Measurements from ENCODE around the gene SIPA1L3. TPM values are rescaled to one million over a fixed set of nuclear protein-coding genes. Genes with fewer than 3 reads are reported as not detected.
"Not testable (repeated sequence)": the region's sequence is repeated elsewhere in the genome, so short reads cannot be mapped to it uniquely, and the experiment has no call there.

The SIPA1L3 gene
- total RNA-seq, 1 donor from 2014 or later = 8.8 TPM

GRCh38 chr19:38024992-38025908, 118.2 kb downstream of the SIPA1L3 start:
- Histone ChIP-seq H3K9me3 (replicated peaks) (no peaks in the 10 kb centered on the region), H3K27me3 (ENCODE audit: low read depth) (no peaks in the 10 kb centered on the region), H3K4me1 (peaks cover 13% of the 10 kb centered on the region), H3K4me3 (no peak overlapping the region), H3K27ac (replicated peaks) (no peak overlapping the region), H3K36me3 (no peaks in the 10 kb centered on the region)
- DNase-seq = no peak
- TF ChIP-seq, protein P1, sequence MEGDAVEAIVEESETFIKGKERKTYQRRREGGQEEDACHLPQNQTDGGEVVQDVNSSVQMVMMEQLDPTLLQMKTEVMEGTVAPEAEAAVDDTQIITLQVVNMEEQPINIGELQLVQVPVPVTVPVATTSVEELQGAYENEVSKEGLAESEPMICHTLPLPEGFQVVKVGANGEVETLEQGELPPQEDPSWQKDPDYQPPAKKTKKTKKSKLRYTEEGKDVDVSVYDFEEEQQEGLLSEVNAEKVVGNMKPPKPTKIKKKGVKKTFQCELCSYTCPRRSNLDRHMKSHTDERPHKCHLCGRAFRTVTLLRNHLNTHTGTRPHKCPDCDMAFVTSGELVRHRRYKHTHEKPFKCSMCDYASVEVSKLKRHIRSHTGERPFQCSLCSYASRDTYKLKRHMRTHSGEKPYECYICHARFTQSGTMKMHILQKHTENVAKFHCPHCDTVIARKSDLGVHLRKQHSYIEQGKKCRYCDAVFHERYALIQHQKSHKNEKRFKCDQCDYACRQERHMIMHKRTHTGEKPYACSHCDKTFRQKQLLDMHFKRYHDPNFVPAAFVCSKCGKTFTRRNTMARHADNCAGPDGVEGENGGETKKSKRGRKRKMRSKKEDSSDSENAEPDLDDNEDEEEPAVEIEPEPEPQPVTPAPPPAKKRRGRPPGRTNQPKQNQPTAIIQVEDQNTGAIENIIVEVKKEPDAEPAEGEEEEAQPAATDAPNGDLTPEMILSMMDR (IDR thresholded peaks at IDR 0.05; ENCODE audit: borderline replicate concordance) = no peak
- intact Hi-C loops (cut with micrococcal nuclease) = no loop called here

- Histone ChIP-seq H3K4me3 (no peak overlapping the region), H3K9me3 (replicated peaks) (no peaks in the 10 kb centered on the region), H3K36me3 (peaks cover 3% of the 10 kb centered on the region), H3K4me1 (peaks cover 13% of the 10 kb centered on the region), H3K27me3 (ENCODE audit: low read depth) (no peaks in the 10 kb centered on the region), H3K27ac (replicated peaks) (no peak overlapping the region)
- no peak for DNase-seq
- TF ChIP-seq, protein P1 (IDR thresholded peaks at IDR 0.05; ENCODE audit: borderline replicate concordance) = no peak
- intact Hi-C loops (cut with micrococcal nuclease) = no loop called here
These were observed 118.9 kb downstream of the SIPA1L3 start for GRCh38 chr19:38025909-38026307.

DNA sequence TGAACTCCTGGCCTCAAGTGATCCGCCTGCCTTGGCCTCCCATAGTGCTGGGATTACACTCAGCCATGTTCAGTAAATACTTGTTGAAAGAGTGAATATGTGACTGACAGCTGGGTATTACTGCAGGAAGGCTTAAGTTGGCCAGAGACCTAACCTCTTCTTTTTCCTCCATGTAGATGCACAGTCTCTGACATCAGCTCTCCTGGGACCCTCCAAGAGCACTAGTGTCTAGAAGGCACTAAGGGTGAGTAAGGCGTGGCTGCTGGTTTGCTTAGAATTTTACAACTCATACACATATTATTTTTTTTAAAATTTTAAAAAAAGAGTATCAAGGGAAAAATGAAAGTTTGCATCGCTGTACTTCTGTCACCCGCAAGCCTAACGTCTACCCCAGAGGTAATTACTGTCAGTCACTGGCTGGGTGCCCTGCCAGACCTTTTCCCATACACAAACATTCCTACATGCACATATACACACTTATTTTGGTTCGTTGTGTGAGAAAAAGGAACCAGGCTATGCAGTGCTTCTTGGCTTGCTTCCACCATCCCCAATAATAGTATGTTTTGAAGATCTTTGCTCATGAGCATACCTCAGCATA, 122.0 kb downstream of the SIPA1L3 start:
- no peak for DNase-seq
- Histone ChIP-seq H3K27ac (replicated peaks) (no peak overlapping the region), H3K4me3 (no peak overlapping the region), H3K4me1 (no peaks in the 10 kb centered on the region), H3K36me3 (peaks cover 4% of the 10 kb centered on the region), H3K27me3 (ENCODE audit: low read depth) (no peaks in the 10 kb centered on the region), H3K9me3 (replicated peaks) (no peaks in the 10 kb centered on the region)
- intact Hi-C loops (cut with micrococcal nuclease) = no loop called here
- TF ChIP-seq, protein P1 (IDR thresholded peaks at IDR 0.05; ENCODE audit: borderline replicate concordance) = no peak

DNA sequence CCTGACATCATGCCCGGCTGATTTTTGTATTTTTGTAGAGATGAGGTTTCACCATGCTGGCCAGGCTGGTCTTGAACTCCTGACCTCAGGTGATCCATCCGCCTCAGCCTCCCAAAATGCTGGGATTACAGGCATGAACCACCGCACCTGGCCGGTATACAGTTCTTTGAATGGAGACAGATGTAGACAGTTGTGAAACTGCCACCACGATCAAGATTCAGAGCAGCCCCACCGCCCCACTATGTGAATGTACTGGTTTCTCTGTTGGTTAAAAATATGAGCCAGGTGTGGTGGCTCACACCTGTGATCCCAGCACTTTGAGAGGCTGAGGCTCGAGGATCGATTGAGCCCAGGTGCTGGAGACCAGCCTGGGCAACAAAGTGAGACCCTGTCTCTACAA, 123.0 kb downstream of the SIPA1L3 start:
- H3K9me3 ChIP-seq (replicated peaks); intact Hi-C loops (cut with micrococcal nuclease); DNase-seq; H3K27me3 ChIP-seq (ENCODE audit: low read depth); H3K4me1 ChIP-seq; H3K27ac ChIP-seq (replicated peaks); H3K4me3 ChIP-seq; H3K36me3 ChIP-seq: not testable (repeated sequence)

DNA sequence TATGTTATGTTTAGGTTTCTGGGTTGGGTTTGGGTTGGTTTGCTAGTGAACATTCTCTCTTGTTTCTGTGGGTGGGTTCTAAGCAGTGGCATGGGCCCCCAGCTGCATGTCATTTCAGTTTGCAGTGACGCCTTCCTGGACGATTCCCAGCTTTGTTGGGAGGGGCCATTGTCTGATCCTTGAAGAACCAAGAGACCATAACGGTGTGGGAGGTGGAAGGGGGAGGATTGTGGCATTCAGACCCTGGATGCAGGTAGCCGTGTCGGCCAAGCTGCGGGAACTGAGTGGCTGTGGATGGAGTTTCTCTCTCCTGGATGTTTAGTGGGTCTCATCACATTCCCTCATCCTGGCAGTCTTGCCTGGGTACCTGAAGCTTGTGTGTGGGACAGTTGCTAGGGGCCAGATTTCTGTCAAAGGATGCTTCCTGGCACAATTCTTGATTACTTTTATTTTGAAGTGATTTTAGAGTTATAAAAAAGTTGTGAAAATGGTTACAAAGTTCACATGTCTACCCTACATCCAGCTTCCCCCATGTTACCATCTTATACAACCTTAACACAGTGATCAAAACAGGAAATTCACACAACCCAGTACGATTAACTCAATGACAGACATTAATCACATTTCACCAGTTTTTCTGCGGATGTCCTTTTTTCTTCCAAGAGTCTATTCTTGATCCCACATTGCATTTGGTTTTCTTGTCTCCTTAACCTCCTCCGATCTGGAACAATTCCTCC, 123.8 kb downstream of the SIPA1L3 start:
- no peak for DNase-seq
- intact Hi-C loops (cut with micrococcal nuclease) = no loop called here
- TF ChIP-seq, protein P1 (IDR thresholded peaks at IDR 0.05; ENCODE audit: borderline replicate concordance) = no peak
- no peak overlapping the region for H3K27ac ChIP-seq (replicated peaks)
- H3K4me3 ChIP-seq = no peak overlapping the region
- no peaks in the 10 kb centered on the region for H3K27me3 ChIP-seq (ENCODE audit: low read depth)
- H3K4me1 ChIP-seq = peaks cover 2% of the 10 kb centered on the region
- H3K9me3 ChIP-seq (replicated peaks) = no peaks in the 10 kb centered on the region
- H3K36me3 ChIP-seq = peaks cover 4% of the 10 kb centered on the region
